ENCODE results near the gene MPPED2.

- TF ChIP-seq, protein P1, sequence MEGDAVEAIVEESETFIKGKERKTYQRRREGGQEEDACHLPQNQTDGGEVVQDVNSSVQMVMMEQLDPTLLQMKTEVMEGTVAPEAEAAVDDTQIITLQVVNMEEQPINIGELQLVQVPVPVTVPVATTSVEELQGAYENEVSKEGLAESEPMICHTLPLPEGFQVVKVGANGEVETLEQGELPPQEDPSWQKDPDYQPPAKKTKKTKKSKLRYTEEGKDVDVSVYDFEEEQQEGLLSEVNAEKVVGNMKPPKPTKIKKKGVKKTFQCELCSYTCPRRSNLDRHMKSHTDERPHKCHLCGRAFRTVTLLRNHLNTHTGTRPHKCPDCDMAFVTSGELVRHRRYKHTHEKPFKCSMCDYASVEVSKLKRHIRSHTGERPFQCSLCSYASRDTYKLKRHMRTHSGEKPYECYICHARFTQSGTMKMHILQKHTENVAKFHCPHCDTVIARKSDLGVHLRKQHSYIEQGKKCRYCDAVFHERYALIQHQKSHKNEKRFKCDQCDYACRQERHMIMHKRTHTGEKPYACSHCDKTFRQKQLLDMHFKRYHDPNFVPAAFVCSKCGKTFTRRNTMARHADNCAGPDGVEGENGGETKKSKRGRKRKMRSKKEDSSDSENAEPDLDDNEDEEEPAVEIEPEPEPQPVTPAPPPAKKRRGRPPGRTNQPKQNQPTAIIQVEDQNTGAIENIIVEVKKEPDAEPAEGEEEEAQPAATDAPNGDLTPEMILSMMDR (IDR thresholded peaks at IDR 0.05), result no peak
- TF ChIP-seq EP300 (IDR thresholded peaks at IDR 0.05), result no peak
Observed at GRCh38 chr11:30538251-30538650, 47.9 kb downstream of the MPPED2 start.

Data from tibial nerve (tissue), 4 donors.